GM12878 (cell line): ENCODE data around the gene ITSN2. TPM values are rescaled to one million over a fixed set of nuclear protein-coding genes. Genes with fewer than 3 reads are reported as not detected.

Source experiments
- E2F8 ChIP-seq: fragments of 450-650 bp; IDR thresholded peaks from 2 replicates; pipeline ENCODE4 v1.6.1; 2018; ENCODE audit warnings: mild to moderate bottlenecking, low read depth, moderate library complexity; ENCODE audit not compliant: partially characterized antibody
- EP300 ChIP-seq, 2 experiments: fragments of 150-350 bp in 1 of 2; IDR thresholded peaks; 2 replicates each; pipeline ENCODE4 v1.6.1; 2011 to 2012; ENCODE audit warnings: low read depth in 2 of 2, low read length in 2 of 2, borderline replicate concordance in 1 of 2, improper control_type of control experiment in 1 of 2, inconsistent platforms in 1 of 2; ENCODE audit not compliant: control insufficient read depth in 1 of 2
- POU2F2 ChIP-seq: IDR thresholded peaks from 3 replicates; pipeline ENCODE4 v1.6.1; 2011; ENCODE audit warnings: low read depth, mild to moderate bottlenecking, low read length, borderline replicate concordance
- polyA plus RNA-seq, 11 experiments: library from polyadenylated mRNA; depleted of rRNA in 4 of 11; unstranded in 6 of 11; stranded (reverse) in 5 of 11; fragments of >200 nt; fragmentation: Nextera tagmentation in 4 of 11; fragmentation: Illumina TruSeq in 1 of 11; extraction: Ambion mirVana in 4 of 11; extraction: Trizol in 1 of 11; gene quantifications; 1 replicate in 1 of 11; 2 replicates in 10 of 11; pipeline versions ENCODE4 v1.2.1 to v1.2.3, GENCODE V29; 2011 to 2016; ENCODE audit warnings: inconsistent platforms in 2 of 11, missing spikeins in 2 of 11, low read depth in 1 of 11
- total RNA-seq, 4 experiments: library from RNA; depleted of rRNA in 3 of 4; stranded (reverse); fragments of >200 nt in 3 of 4; fragmentation: Illumina TruSeq in 1 of 4; extraction: Trizol in 1 of 4; gene quantifications; 2 replicates each; pipeline versions ENCODE4 v1.2.1 to v1.2.3, GENCODE V29; 2013 to 2021
- TF ChIP-seq, protein P1 (sequence below): fragments of 450-650 bp; IDR thresholded peaks from 2 replicates; pipeline ENCODE4 v1.6.1; 2016; ENCODE audit warnings: mild to moderate bottlenecking

ITSN2 gene
- total and polyA plus RNA-seq, 10 of the 15 experiments (the other 5 are each of a cell fraction or from before 2014, with no cell fraction given): 20.5 to 80.0 (median 54.7) TPM

DNA sequence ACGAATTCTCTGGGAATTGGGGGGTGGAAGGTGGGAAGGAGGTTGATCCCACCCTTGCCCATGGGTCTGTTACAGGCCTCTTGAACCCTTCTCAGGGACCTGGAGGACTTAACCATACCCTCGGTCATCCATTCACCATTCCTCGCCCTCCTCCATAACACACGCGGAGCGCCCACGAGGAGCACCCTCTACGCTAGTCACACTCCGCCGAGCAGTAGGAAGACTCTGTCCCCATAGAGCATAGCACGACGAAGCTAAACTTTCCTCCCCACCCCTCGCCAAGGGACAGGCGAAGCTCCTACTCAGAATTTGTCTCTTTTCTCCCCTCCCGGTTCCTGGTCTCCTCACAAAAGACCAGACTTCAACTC, 611 bp upstream of the ITSN2 start (continued):
- TF ChIP-seq E2F8 (no peak), POU2F2 (no peak), EP300 (IDR thresholded peaks at IDR 0.05; ENCODE audit: borderline replicate concordance in 1 of 2, control insufficient read depth in 1 of 2, low read depth in 2 of 2, low read length in 2 of 2) (no peak)
- TF ChIP-seq, protein P1, sequence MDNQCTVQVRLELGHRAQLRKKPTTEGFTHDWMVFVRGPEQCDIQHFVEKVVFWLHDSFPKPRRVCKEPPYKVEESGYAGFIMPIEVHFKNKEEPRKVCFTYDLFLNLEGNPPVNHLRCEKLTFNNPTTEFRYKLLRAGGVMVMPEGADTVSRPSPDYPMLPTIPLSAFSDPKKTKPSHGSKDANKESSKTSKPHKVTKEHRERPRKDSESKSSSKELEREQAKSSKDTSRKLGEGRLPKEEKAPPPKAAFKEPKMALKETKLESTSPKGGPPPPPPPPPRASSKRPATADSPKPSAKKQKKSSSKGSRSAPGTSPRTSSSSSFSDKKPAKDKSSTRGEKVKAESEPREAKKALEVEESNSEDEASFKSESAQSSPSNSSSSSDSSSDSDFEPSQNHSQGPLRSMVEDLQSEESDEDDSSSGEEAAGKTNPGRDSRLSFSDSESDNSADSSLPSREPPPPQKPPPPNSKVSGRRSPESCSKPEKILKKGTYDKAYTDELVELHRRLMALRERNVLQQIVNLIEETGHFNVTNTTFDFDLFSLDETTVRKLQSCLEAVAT: peak; percentile 62; the same call in 1 of the 2 replicates
